Spinal cord (tissue), 10 donors: Measurements from ENCODE around the gene IRF1. TPM values are rescaled to one million over a fixed set of nuclear protein-coding genes. Genes with fewer than 3 reads are reported as not detected.

Source experiments
- DNase-seq, 6 donors: peaks; one replicate each; pipeline versions ENCODE4 v3.0.0 to v3.0.0-alpha.2; 2013 to 2015; ENCODE audit warnings: low spot score in 6 of 6, low read depth in 4 of 6
- H3K27ac ChIP-seq: one replicate; pipeline ENCODE4 v1.5.1; 2013; ENCODE audit warnings: low read depth, low read length, control low read depth
- H3K27me3 ChIP-seq: one replicate; pipeline ENCODE4 v1.6.1; 2013; ENCODE audit warnings: low read length; ENCODE audit not compliant: control insufficient read depth, insufficient read depth
- H3K36me3 ChIP-seq: one replicate; pipeline ENCODE4 v1.6.1; 2013; ENCODE audit warnings: low read length; ENCODE audit not compliant: control insufficient read depth, insufficient read depth
- H3K4me1 ChIP-seq: one replicate; pipeline ENCODE4 v1.6.1; 2013; ENCODE audit warnings: low read length; ENCODE audit not compliant: control insufficient read depth, insufficient read depth
- H3K4me3 ChIP-seq: one replicate; pipeline ENCODE4 v1.5.1; 2013; ENCODE audit warnings: low read depth, low read length, control low read depth
- H3K9me3 ChIP-seq: one replicate; pipeline ENCODE4 v1.6.1; 2013; ENCODE audit warnings: low read length; ENCODE audit not compliant: control insufficient read depth, insufficient read depth
- WGBS: methylation state at CpG from one replicate; pipeline ENCODE4 v1.1.5; 2013; ENCODE audit warnings: missing lambda C conversion rate; ENCODE audit not compliant: insufficient coverage; 5-methylcytosine and 5-hydroxymethylcytosine counted together
- polyA plus RNA-seq, 2 donors: library from polyadenylated mRNA; unstranded; fragments of 120-200 nt; gene quantifications; one replicate each; pipeline ENCODE4 v1.2.1, GENCODE V29; 2013; ENCODE audit not compliant: insufficient read length in 2 of 2
- total RNA-seq, 2 donors: library from RNA; depleted of rRNA in 1 of 2; stranded (reverse); fragments of 120-200 nt in 1 of 2; fragments of >200 nt in 1 of 2; gene quantifications; one replicate each; pipeline versions ENCODE4 v1.2.3 to v1.2.4, GENCODE V29; 2013 to 2014
- donor health status: healthy.

The IRF1 gene
- total and polyA plus RNA-seq, 4 donors = 5.8 to 8.5 (median 7.4) TPM

DNA sequence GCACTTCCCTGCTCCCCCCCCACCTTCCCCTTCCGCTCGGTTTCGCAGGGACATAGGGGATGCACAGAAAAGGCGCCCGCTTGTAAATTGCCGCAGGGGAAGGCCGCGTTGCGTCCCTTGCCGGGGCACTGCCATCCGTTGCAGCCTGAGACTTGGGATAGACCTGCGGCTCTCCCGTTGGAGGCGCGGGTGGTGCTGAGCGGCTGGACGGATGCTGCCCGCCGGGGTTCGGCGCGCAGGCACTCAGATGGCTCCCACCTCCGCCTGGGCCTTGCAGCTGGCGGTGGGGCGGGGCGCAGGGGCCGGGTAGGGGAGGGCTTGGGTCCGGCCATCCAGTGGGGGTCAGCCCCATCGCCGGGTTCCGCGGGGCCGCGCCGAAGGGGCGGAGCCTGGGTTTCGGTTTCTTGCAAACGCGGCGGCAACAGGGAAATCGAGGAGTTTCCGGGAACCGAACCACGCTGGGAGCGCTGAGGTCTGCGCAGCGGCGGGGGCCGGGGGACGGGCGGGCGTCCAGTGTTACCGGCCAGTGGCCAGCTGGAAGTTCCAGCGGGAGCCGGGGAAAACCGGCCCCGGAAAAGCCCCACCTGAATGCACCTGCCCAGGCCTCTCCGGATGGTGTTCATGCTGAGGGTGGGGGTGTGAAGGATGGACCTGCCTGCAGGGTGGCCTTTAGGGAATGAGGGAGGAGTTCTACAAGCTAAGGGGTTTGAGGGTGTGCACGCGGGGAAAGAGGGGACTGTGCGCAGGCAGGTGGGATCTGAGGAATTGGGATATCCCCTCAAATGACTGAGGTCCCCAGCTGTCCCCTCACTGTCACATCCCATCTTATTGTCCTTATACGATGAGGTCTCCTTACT lies 6.3 kb upstream of the IRF1 start:
- Histone ChIP-seq H3K4me3 (peak overlapping the region; percentile 81), H3K4me1 (peaks cover 39% of the 10 kb centered on the region), H3K27me3 (peaks cover 3% of the 10 kb centered on the region), H3K27ac (peak overlapping the region; percentile 91), H3K9me3 (no peaks in the 10 kb centered on the region), H3K36me3 (no peaks in the 10 kb centered on the region)
- DNase-seq = peak in 3 of 6 donors; percentile 42 to 86 (median 57)
- 2% methylated on average over 56 of the region's 62 CpGs for WGBS

DNA sequence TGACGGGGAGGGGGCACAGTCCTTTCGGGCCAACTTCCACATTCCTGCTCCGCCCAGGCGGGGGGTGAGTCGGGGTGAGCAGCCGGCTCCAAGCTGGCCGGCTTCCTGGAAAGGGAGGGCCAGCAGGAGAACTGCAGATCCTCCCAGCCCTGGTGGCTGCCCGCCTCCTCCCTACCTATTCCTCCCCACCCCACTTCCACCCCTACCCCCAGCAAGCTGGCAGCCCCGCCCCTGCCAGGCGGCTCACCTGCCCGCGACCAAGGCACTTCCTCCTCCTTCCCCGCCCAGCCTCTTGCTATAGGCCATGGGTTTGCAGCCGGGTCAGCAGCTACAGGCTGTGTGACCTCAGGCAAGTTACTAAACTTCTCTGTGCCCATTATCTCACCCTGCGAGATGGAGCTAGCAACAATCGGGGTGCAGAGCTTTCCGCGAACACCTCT lies 5.6 kb upstream of the IRF1 start:
- no peaks in the 10 kb centered on the region for H3K36me3 ChIP-seq
- 1% methylated on average over 17 of the region's 18 CpGs for WGBS
- H3K9me3 ChIP-seq = no peaks in the 10 kb centered on the region
- peak overlapping the region; percentile 91 for H3K27ac ChIP-seq
- peaks cover 8% of the 10 kb centered on the region for H3K27me3 ChIP-seq
- peaks cover 42% of the 10 kb centered on the region for H3K4me1 ChIP-seq
- H3K4me3 ChIP-seq = peak overlapping the region; percentile 81
- DNase-seq = peak in 1 of 6 donors; percentile 87

DNA sequence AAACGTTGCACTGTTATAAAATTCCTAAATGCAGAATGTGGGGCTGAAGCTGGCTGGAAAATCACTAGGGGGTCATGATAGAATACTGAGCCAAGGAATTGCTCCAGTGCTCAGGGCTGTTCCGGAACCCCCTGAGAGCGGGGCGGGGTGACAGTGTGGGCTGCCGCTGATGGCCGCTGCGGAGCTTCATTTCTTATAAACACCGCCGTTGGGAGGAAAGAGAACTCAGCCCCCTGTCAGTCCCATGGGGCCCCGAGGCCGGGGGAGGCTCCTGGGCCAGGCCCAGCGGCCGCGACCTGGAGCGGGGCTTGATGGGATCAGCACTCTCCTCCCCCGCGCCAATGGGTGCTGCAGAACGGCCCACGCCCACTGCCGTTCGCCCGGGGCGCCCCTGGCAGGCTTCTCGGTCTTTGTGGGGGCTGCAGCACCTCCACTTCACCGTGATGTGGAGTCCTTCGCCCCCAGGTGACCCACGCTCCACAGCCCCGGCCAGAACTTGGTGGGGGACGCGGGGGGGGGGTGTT lies 5.2 kb upstream of the IRF1 start:
- Histone ChIP-seq H3K4me1 (peaks cover 45% of the 10 kb centered on the region), H3K27me3 (peaks cover 10% of the 10 kb centered on the region), H3K4me3 (peak overlapping the region; percentile 81), H3K27ac (peak overlapping the region; percentile 91), H3K9me3 (no peaks in the 10 kb centered on the region), H3K36me3 (no peaks in the 10 kb centered on the region)
- 0% methylated on average over 26 of the region's 30 CpGs for WGBS
- peak in 2 of 6 donors; percentile 60 to 83 for DNase-seq

DNA sequence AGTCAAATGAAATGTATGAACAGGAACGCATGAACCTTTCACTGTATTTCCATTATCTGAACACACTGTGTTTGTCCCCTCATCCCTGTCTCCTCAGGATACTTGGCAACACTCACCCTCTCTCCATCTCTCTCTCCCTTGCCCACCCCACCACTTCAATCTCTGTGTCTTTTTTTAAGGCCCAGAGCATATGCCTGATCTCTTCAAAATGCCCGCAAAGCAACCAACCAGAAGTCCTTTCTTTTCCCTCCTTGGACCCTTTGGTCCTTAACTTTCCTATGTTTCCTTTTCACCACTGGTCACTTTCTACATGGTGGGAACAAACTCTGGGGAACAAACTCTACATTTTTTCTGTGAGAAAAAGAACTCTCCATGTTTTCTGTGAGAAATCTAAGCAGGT lies 3.2 kb upstream of the IRF1 start:
- H3K27ac ChIP-seq = no peak overlapping the region
- H3K9me3 ChIP-seq = no peaks in the 10 kb centered on the region

DNA sequence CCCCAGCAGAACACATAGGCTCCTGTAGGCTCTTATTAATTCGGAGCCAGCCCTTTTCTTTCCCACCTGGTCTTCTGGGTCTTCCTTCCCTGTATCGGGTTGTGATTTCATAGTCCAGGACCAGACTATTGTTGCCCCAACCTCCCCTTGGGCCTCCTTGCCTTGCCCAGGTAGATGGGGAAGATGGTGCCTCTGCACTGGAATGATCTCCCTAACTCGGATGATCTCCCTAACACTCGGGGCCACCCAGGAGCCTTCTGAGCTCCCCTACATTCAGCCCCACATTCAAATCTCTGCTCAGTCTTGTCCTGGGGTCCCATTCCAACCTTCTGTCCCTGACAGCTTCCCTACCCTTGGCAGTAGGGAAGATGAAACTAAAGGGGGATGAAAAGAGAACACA lies 2.7 kb upstream of the IRF1 start:
- peaks cover 10% of the 10 kb centered on the region for H3K27me3 ChIP-seq
- H3K4me3 ChIP-seq = no peak overlapping the region
- H3K27ac ChIP-seq = no peak overlapping the region
- no peaks in the 10 kb centered on the region for H3K36me3 ChIP-seq
- no peaks in the 10 kb centered on the region for H3K9me3 ChIP-seq
- 82% methylated on average over 2 of the region's 4 CpGs for WGBS
- peaks cover 56% of the 10 kb centered on the region for H3K4me1 ChIP-seq
- DNase-seq = no peak

More for the DNA sequence above, 3.2 kb upstream of the IRF1 start:
- Histone ChIP-seq H3K4me3 (no peak overlapping the region), H3K27me3 (peaks cover 10% of the 10 kb centered on the region), H3K36me3 (no peaks in the 10 kb centered on the region), H3K4me1 (peaks cover 57% of the 10 kb centered on the region)
- DNase-seq = no peak
- WGBS = 100% methylated on average over 2 of the region's 2 CpGs

DNA sequence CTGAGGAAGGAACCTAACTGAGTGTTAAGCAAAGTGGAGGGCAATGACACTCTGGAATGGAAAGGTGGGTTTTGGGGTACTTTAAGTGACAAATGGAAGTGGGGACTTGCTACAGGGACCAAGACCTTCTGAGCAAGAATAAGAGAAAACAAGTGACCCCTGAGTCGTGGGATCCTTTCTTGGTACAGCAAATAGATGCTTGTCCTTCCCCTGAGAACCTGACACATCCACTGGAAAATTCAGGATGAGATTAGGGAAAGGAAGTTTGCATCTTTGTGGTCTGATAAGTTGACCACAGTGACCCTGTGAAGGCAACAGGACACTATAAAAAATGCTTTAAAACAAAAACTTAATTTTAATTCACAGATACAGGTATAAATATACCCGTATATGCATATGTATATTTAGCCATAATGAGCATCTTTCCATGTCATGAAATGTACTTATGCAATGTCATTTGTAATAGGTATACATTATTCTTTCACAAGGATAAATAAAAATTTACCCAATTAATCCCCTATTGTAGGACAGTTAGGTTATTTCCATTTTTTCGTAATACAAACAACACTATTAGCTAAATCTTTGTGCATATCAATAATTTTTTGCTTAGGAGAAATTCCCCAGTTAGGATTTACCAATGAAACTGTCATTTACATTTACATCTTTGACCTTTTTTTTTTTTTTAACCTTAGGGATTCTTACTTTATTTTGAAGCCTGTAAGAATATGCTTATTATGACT lies 2.0 kb upstream of the IRF1 start:
- Histone ChIP-seq H3K36me3 (peaks cover 5% of the 10 kb centered on the region), H3K4me1 (peaks cover 50% of the 10 kb centered on the region), H3K9me3 (no peaks in the 10 kb centered on the region), H3K27me3 (peaks cover 10% of the 10 kb centered on the region), H3K27ac (no peak overlapping the region), H3K4me3 (no peak overlapping the region)
- no peak for DNase-seq
- WGBS = no CpG with 5 or more reads among the region's 3 CpGs

DNA sequence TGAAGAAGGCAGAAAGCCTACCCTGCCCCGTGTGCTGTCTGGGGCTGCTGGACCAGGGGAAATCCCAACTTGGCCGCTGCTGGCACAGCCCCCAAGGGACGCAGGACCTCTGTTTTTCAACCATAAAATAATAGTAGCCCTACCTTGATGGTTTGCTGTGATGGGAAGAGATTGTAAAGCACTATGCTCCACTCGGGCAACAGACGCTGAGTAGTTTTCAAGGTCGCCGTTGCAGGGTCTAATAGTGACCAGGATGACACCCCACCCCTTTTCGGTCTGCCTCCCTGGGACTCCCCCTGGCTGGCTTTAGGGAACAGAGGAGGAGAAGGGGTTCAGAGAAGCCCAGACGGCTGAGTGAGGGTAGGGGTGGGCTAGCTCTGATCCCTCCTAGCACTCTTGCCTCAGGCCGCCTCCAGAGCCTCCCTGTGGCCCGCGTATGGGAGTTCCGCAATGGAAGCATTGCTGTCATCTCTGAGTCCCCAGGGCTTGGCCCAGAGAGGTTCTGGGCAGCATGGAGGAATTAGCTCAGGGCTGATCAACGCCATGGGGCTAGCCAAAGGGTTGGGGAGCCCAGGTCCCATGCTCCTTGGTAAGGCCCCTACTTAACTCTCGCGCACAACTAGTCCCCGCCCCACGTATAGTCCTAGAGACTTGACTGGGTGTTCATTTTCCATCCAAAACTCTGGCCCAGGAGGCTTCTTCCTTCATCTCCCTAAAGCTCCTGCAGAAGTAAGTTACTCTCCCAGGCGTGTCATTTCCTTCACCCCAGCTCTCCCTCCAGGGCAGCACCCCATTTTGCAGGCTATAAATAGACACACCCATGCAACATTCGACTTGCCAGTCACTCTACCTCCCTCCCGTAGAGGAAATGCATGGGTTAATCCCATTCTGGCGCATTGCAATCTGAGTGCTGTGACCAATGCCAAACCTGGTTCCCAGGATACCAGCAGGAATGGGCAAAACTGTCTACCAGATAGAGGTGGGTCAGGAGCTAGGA lies 1.1 kb upstream of the IRF1 start:
- H3K27ac ChIP-seq = peak overlapping the region; percentile 82
- peaks cover 12% of the 10 kb centered on the region for H3K36me3 ChIP-seq
- peaks cover 41% of the 10 kb centered on the region for H3K4me1 ChIP-seq
- no peaks in the 10 kb centered on the region for H3K9me3 ChIP-seq
- no peak for DNase-seq
- peak overlapping the region; percentile 74 for H3K4me3 ChIP-seq
- 49% methylated on average over 14 of the region's 22 CpGs for WGBS
- peaks cover 10% of the 10 kb centered on the region for H3K27me3 ChIP-seq

DNA sequence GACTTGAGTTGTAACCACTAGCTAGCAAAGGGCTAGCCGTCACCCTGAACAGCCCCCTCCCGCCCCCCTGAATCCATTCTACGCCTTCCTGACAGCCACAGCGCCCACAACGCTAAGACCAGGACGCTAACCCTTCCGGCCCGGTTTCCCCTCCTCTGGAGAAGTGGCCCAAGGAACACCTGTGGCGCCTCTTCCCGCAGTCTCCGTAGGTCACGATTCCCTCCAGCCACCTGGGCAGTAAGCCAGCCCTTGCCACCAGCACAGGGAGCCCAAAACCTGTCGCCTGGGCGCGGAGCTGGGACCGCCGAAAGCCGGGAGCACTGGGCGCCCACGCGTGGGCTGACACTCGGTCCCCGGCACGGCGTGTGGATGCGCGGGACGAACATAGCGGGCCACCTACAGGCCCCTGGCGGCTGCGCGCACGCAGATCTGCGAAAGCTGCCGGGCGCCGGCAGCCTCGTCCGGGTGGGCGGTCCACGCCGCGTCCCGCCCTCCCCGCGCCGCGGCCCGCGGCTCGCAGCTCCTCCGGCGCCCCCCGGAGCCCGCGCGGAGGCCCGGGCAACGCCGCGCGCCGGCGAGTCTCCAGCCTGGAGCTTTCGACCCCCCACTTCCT lies 596 bp downstream of the IRF1 start:
- Histone ChIP-seq H3K36me3 (peaks cover 27% of the 10 kb centered on the region), H3K4me1 (peaks cover 24% of the 10 kb centered on the region), H3K27ac (peak overlapping the region; percentile 85), H3K4me3 (peak overlapping the region; percentile 74), H3K9me3 (no peaks in the 10 kb centered on the region), H3K27me3 (peaks cover 10% of the 10 kb centered on the region)
- WGBS = under 1% methylated on average over 65 of the region's 65 CpGs
- DNase-seq = peak in 1 of 6 donors; percentile 69
